B cell (primary cell): ENCODE data around the gene CLASRP. TPM values are rescaled to one million over a fixed set of nuclear protein-coding genes. Genes with fewer than 3 reads are reported as not detected.

Experiments
- ATAC-seq: fragments of 200-7000 bp; cut with Tn5 transposase; one replicate; pipeline ENCODE4 v1.10.0; 2021; ENCODE audit warnings: low read depth, mild to moderate bottlenecking, moderate number of reproducible peaks, moderate library complexity
- CTCF ChIA-PET: fragments of 350-600 bp; sonication (Branson Sonifier 250); formaldehyde crosslinking; loops from one replicate; lab custom pipeline; 2021; ENCODE audit warnings: antibody characterized with exemption, inconsistent platforms; lab: Charles Lee
- POLR2A ChIA-PET: fragments of 350-600 bp; sonication (Branson Sonifier 250); formaldehyde crosslinking; loops from one replicate; lab custom pipeline; 2021; ENCODE audit warnings: antibody characterized with exemption; lab: Charles Lee
- DNase-seq: peaks from one replicate; pipeline ENCODE4 v3.0.0; 2013
- H2AFZ ChIP-seq: 2 replicates; pipeline ENCODE4 v1.6.1; 2012; ENCODE audit warnings: mild to moderate bottlenecking, low read depth, low read length; ENCODE audit not compliant: insufficient read depth, poor library complexity, severe bottlenecking
- H3K27ac ChIP-seq, 2 donors: 1 replicate in 1 of 2; 2 replicates in 1 of 2; pipeline ENCODE4 v1.5.1; 2012 to 2013; ENCODE audit warnings: low read length in 2 of 2, mild to moderate bottlenecking in 2 of 2, moderate library complexity in 1 of 2
- H3K27me3 ChIP-seq, 4 experiments: fragments of 200-600 bp in 1 of 4; sonication (generic) in 1 of 4; replicated peaks in 1 of 4; 1 replicate in 2 of 4; 2 replicates in 2 of 4; pipeline versions ENCODE4 v1.6.1 to v1.7.0; 2013 to 2016; ENCODE audit warnings: low read length in 3 of 4, mild to moderate bottlenecking in 2 of 4, mixed read lengths in 1 of 4, moderate library complexity in 1 of 4; ENCODE audit not compliant: insufficient read depth in 4 of 4, control insufficient read depth in 3 of 4; ENCODE audit errors: control extremely low read depth in 1 of 4
- H3K36me3 ChIP-seq, 2 experiments: replicated peaks in 1 of 2; 1 replicate in 1 of 2; 2 replicates in 1 of 2; pipeline versions ENCODE4 v1.6.1 to v1.7.1; 2013; ENCODE audit warnings: low read length in 1 of 2; ENCODE audit not compliant: insufficient read depth in 2 of 2, control insufficient read depth in 1 of 2; ENCODE audit errors: control extremely low read depth in 1 of 2, extremely low read depth in 1 of 2
- H3K4me1 ChIP-seq, 2 donors: fragments of 200-600 bp in 1 of 2; sonication (generic) in 1 of 2; 1 replicate in 1 of 2; 2 replicates in 1 of 2; pipeline versions ENCODE4 v1.5.1 to v1.6.1; 2013 to 2017; ENCODE audit warnings: low read length in 2 of 2; ENCODE audit not compliant: control insufficient read depth in 2 of 2, insufficient read depth in 2 of 2
- H3K4me2 ChIP-seq: replicated peaks from 2 replicates; pipeline ENCODE3; 2012; ENCODE audit warnings: mild to moderate bottlenecking, low read depth, low read length; ENCODE audit not compliant: poor library complexity, severe bottlenecking
- H3K4me3 ChIP-seq, 5 experiments: fragments of 200-600 bp in 1 of 5; sonication (generic) in 1 of 5; 1 replicate in 3 of 5; 2 replicates in 2 of 5; pipeline versions ENCODE4 v1.5.1 to v1.7.0; 2011 to 2016; ENCODE audit warnings: low read length in 4 of 5, mild to moderate bottlenecking in 4 of 5, low read depth in 2 of 5, control low read depth in 1 of 5, moderate library complexity in 1 of 5; ENCODE audit not compliant: insufficient read depth in 1 of 5; ENCODE audit errors: control extremely low read depth in 1 of 5, extremely low read depth in 1 of 5
- H3K79me2 ChIP-seq: fragments of 200-600 bp; sonication (generic); one replicate; pipeline ENCODE4 v1.6.0; 2016; ENCODE audit warnings: low read length; ENCODE audit not compliant: control insufficient read depth, insufficient read depth
- H3K9ac ChIP-seq: fragments of 200-600 bp; sonication (generic); 2 replicates; pipeline ENCODE4 v1.6.1; 2017; ENCODE audit warnings: mild to moderate bottlenecking, low read length, moderate library complexity
- H3K9me3 ChIP-seq, 3 donors: one replicate each; pipeline versions ENCODE4 v1.6.1 to v1.7.1; 2013; ENCODE audit warnings: low read length in 2 of 3; ENCODE audit not compliant: control insufficient read depth in 2 of 3, insufficient read depth in 1 of 3; ENCODE audit errors: control extremely low read depth in 1 of 3
- H4K20me1 ChIP-seq: 2 replicates; pipeline ENCODE4 v1.6.0; 2012; ENCODE audit warnings: mild to moderate bottlenecking, low read length; ENCODE audit not compliant: insufficient read depth, control insufficient read depth, poor library complexity, severe bottlenecking
- H3K27ac Mint-ChIP-seq: one replicate; pipeline ENCODE4 v1.8.0; 2021; ENCODE audit warnings: mixed read lengths
- H3K27me3 Mint-ChIP-seq: one replicate; pipeline ENCODE4 v1.8.0; 2021; ENCODE audit warnings: mixed read lengths
- H3K4me1 Mint-ChIP-seq: one replicate; pipeline ENCODE4 v1.8.0; 2021; ENCODE audit warnings: mixed read lengths
- H3K4me3 Mint-ChIP-seq: one replicate; pipeline ENCODE4 v1.8.0; 2021; ENCODE audit warnings: mixed read lengths
- H3K9me3 Mint-ChIP-seq: one replicate; pipeline ENCODE4 v1.8.0; 2022; ENCODE audit warnings: mixed read lengths; ENCODE audit not compliant: insufficient read depth
- CTCF ChIP-seq: fragments of 200-600 bp; IDR thresholded peaks from one replicate; pipeline ENCODE4 v1.8.0; 2022; ENCODE audit warnings: antibody characterized with exemption, mild to moderate bottlenecking
- EZH2 ChIP-seq: IDR thresholded peaks from 2 replicates; pipeline ENCODE4 v1.6.1; 2012; ENCODE audit warnings: borderline replicate concordance, low read depth, mild to moderate bottlenecking, moderate library complexity, low read length; ENCODE audit not compliant: insufficient read depth, poor library complexity, severe bottlenecking
- WGBS: methylation state at CpG from one replicate; pipeline ENCODE4 v1.1.5; 2013; ENCODE audit warnings: missing lambda C conversion rate; ENCODE audit not compliant: insufficient coverage; 5-methylcytosine and 5-hydroxymethylcytosine counted together
- intact Hi-C: fragments of 100-400 bp; cut with micrococcal nuclease; formaldehyde crosslinking; loops from one replicate; pipeline ENCODE4 v1.10.0; 2022
- polyA plus RNA-seq: library from polyadenylated mRNA; depleted of rRNA; stranded (reverse); fragments of >200 nt; gene quantifications from 2 replicates; pipeline ENCODE4 v1.2.3, GENCODE V29; 2012
- total RNA-seq, 2 donors: library from RNA; stranded (reverse); fragments of 120-200 nt in 1 of 2; gene quantifications; 1 replicate in 1 of 2; 2 replicates in 1 of 2; pipeline versions ENCODE4 v1.2.3 to v1.2.4, GENCODE V29; 2013 to 2022

The CLASRP gene
- total and polyA plus RNA-seq, 2 donors (not counting 1 experiment from before 2014, with no cell fraction given): 234 to 285 TPM

GRCh38 chr19:45090034-45090433 is 51.2 kb downstream of the CLASRP start:
- CTCF ChIA-PET: interaction anchor here (1.0 kb wide), 1 partner anchor 15 kb away, joined by 3 read pairs; no protein-coding TSS in a partner anchor

More at GRCh38 chr19:45090034-45090433, 51.2 kb downstream of the CLASRP start:
- H3K4me3 ChIP-seq: no peak overlapping the region
- peaks cover 2 to 16% of the 10 kb centered on the region in 2 experiments for H3K36me3 ChIP-seq
- TF ChIP-seq CTCF: no peak
- no peak for TF ChIP-seq EZH2
- no peak for ATAC-seq
- H3K9ac ChIP-seq: no peak overlapping the region
- H2AFZ ChIP-seq: no peak overlapping the region
- H3K27ac ChIP-seq: no peak overlapping the region
- intact Hi-C loops: loop anchor here (5.0 kb wide), 2 partner anchors 37 to 53 kb away; partner anchors contain the start of gene CLASRP
- Mint-ChIP-seq H3K4me1 (peaks cover 53% of the 10 kb centered on the region), H3K9me3 (peaks cover 3% of the 10 kb centered on the region), H3K4me3 (no peak overlapping the region), H3K27me3 (no peaks in the 10 kb centered on the region), H3K27ac (peak overlapping the region; percentile 46)
- POLR2A ChIA-PET: no interaction called here
- no peak for DNase-seq
- H3K27me3 ChIP-seq: no peaks in the 10 kb centered on the region
- H4K20me1 ChIP-seq: peaks cover 27% of the 10 kb centered on the region
- H3K4me1 ChIP-seq: peaks cover 22 to 40% of the 10 kb centered on the region in 2 donors
- 98% methylated on average over 17 of the region's 17 CpGs for WGBS
- H3K79me2 ChIP-seq: peaks cover 67% of the 10 kb centered on the region
- peaks cover 0 to 8% (median 0%) of the 10 kb centered on the region in 3 donors for H3K9me3 ChIP-seq
- no peak overlapping the region for H3K4me2 ChIP-seq
